Tibial artery (tissue), 4 donors: Measurements from ENCODE around the gene CMSS1.

Experiments
- DNase-seq, 2 donors: peaks; one replicate each; pipeline ENCODE4 v3.0.0-alpha.2; 2019
- H3K27ac ChIP-seq, 2 donors: fragments of 200-600 bp; sonication (generic) in 1 of 2; 1 replicate in 1 of 2; 2 replicates in 1 of 2; pipeline ENCODE4 v1.5.1; 2018 to 2019; ENCODE audit warnings: mild to moderate bottlenecking in 1 of 2
- H3K27me3 ChIP-seq, 2 donors: fragments of 200-600 bp; sonication (generic) in 1 of 2; one replicate each; pipeline versions ENCODE4 v1.5.1 to v1.6.0; 2016 to 2019
- H3K36me3 ChIP-seq, 3 donors: fragments of 200-600 bp; sonication (generic) in 2 of 3; one replicate each; pipeline ENCODE4 v1.5.1; 2016 to 2019; ENCODE audit warnings: mild to moderate bottlenecking in 2 of 3
- H3K4me1 ChIP-seq, 4 donors: fragments of 200-600 bp; sonication (generic) in 2 of 4; 1 replicate in 3 of 4; 2 replicates in 1 of 4; pipeline ENCODE4 v1.5.1; 2016 to 2019
- H3K4me3 ChIP-seq, 2 donors: fragments of 200-600 bp; sonication (generic) in 1 of 2; 1 replicate in 1 of 2; 2 replicates in 1 of 2; pipeline ENCODE4 v1.5.1; 2018 to 2019; ENCODE audit warnings: mild to moderate bottlenecking in 2 of 2
- H3K9me3 ChIP-seq, 3 donors: fragments of 200-600 bp; sonication (generic) in 1 of 3; one replicate each; pipeline ENCODE4 v1.5.1; 2016 to 2019
- intact Hi-C: fragments of 100-400 bp; cut with DNase I; formaldehyde crosslinking; loops from one replicate; pipeline ENCODE4 v1.15.0; 2023; ENCODE audit warnings: low total_unique reads
- TF ChIP-seq, protein P1 (sequence below), 2 experiments: fragments of 200-600 bp in 1 of 2; fragments of 450-650 bp in 1 of 2; IDR thresholded peaks; one replicate each; pipeline ENCODE4 v1.5.1; 2017 to 2019; ENCODE audit warnings: antibody characterized with exemption in 2 of 2, mild to moderate bottlenecking in 1 of 2, moderate library complexity in 1 of 2

The CMSS1 gene

DNA sequence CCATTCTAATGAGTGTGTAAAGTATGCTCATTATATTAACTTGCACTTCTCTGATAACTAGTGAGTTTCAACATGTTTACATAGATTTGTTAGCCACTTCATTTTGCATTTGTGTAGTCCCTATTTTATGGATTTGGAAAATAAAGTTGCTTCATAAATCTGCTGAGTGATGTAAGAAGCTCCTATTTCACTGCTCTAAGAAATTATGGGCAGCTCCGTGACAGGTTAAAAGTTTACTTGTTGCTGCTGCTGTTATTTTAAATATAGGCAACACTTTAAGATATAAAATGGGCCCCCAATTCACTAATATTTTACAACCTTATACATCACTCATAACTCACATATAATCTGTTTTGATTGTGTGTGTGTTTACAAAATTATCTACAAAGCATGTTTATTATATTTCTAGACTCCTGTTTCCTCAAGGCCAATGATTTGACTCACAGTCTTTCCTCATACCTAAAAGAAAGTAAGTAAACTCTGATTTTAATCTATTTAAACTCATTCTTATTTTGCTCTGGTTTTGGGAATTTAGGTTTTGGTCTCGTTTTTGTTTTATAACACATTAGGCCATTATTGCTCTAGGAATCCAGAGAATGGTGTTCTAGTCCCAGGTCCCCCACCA is 348.4 kb downstream of the CMSS1 start:
- intact Hi-C loops: loop anchor here (10.0 kb wide), 1 partner anchor 321 kb away; no protein-coding TSS in a partner anchor
- no peak for DNase-seq
- Histone ChIP-seq H3K4me1 (peaks cover 0 to 84% (median 37%) of the 10 kb centered on the region in 4 donors), H3K27me3 (no peaks in the 10 kb centered on the region), H3K4me3 (no peak overlapping the region), H3K36me3 (peaks cover 0 to under 1% (median 0%) of the 10 kb centered on the region in 3 donors), H3K9me3 (no peaks in the 10 kb centered on the region), H3K27ac (peak overlapping the region; percentile 75 to 76)
- TF ChIP-seq, protein P1, sequence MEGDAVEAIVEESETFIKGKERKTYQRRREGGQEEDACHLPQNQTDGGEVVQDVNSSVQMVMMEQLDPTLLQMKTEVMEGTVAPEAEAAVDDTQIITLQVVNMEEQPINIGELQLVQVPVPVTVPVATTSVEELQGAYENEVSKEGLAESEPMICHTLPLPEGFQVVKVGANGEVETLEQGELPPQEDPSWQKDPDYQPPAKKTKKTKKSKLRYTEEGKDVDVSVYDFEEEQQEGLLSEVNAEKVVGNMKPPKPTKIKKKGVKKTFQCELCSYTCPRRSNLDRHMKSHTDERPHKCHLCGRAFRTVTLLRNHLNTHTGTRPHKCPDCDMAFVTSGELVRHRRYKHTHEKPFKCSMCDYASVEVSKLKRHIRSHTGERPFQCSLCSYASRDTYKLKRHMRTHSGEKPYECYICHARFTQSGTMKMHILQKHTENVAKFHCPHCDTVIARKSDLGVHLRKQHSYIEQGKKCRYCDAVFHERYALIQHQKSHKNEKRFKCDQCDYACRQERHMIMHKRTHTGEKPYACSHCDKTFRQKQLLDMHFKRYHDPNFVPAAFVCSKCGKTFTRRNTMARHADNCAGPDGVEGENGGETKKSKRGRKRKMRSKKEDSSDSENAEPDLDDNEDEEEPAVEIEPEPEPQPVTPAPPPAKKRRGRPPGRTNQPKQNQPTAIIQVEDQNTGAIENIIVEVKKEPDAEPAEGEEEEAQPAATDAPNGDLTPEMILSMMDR (IDR thresholded peaks at IDR 0.05): no peak

- Histone ChIP-seq H3K4me1 (peaks cover 0 to 53% (median 16%) of the 10 kb centered on the region in 4 donors), H3K9me3 (no peaks in the 10 kb centered on the region), H3K27me3 (no peaks in the 10 kb centered on the region), H3K36me3 (peaks cover 4 to 13% (median 6%) of the 10 kb centered on the region in 3 donors), H3K4me3 (no peak overlapping the region), H3K27ac (peak overlapping the region in 1 of 2 donors; percentile 26)
- no peak for DNase-seq
- intact Hi-C loops: loop anchor here (10.0 kb wide), 1 partner anchor 325 kb away; no protein-coding TSS in a partner anchor
- TF ChIP-seq, protein P1 (IDR thresholded peaks at IDR 0.05): no peak
Observed at GRCh38 chr3:100169201-100169920, 351.7 kb downstream of the CMSS1 start.

DNA sequence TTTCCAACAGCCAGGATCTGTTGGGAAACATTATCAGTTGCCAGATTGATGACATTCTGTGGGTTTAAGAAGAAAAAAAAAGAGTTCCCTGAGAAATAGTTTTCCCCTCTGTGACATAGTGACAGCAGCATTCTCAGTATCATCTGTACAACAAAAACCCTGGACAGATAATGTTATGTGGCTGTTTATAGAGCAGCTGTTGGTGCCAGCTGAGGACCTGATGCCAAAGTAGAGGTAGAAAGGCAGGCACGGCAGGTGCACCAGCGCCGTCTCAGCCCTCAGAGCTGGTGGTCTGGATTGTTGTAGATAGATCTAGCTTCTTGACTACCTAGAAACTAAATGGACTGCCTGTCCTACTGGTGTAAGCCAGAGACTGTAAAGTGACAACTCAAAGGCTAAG is 352.8 kb downstream of the CMSS1 start:
- no peak overlapping the region for H3K4me3 ChIP-seq
- TF ChIP-seq, protein P1 (IDR thresholded peaks at IDR 0.05): no peak
- intact Hi-C loops: no loop called here
- DNase-seq: no peak
- H3K9me3 ChIP-seq: no peaks in the 10 kb centered on the region
- H3K36me3 ChIP-seq: peaks cover 4 to 13% (median 6%) of the 10 kb centered on the region in 3 donors
- H3K27ac ChIP-seq: no peak overlapping the region
- H3K4me1 ChIP-seq: peaks cover 0 to 46% (median 7%) of the 10 kb centered on the region in 4 donors
- no peaks in the 10 kb centered on the region for H3K27me3 ChIP-seq

- no peaks in the 10 kb centered on the region for H3K27me3 ChIP-seq
- peaks cover 4 to 22% (median 6%) of the 10 kb centered on the region in 3 donors for H3K36me3 ChIP-seq
- DNase-seq: no peak
- TF ChIP-seq, protein P1 (IDR thresholded peaks at IDR 0.05): no peak
- H3K4me3 ChIP-seq: no peak overlapping the region
- H3K27ac ChIP-seq: no peak overlapping the region
- H3K4me1 ChIP-seq: peaks cover 0 to 43% (median 2%) of the 10 kb centered on the region in 4 donors
- intact Hi-C loops: no loop called here
- H3K9me3 ChIP-seq: no peaks in the 10 kb centered on the region
Observed at GRCh38 chr3:100171211-100171914, 353.7 kb downstream of the CMSS1 start.

GRCh38 chr3:100173961-100174360 is 356.3 kb downstream of the CMSS1 start:
- intact Hi-C loops: no loop called here
- H3K4me3 ChIP-seq: no peak overlapping the region
- H3K9me3 ChIP-seq: no peaks in the 10 kb centered on the region
- no peak for DNase-seq
- H3K4me1 ChIP-seq: peaks cover 0 to 26% (median 2%) of the 10 kb centered on the region in 4 donors
- H3K36me3 ChIP-seq: peaks cover 14 to 35% (median 20%) of the 10 kb centered on the region in 3 donors
- H3K27me3 ChIP-seq: no peaks in the 10 kb centered on the region
- TF ChIP-seq, protein P1 (IDR thresholded peaks at IDR 0.05): no peak
- H3K27ac ChIP-seq: no peak overlapping the region
